ENCODE data around the gene CDSN.

CDSN gene

DNA sequence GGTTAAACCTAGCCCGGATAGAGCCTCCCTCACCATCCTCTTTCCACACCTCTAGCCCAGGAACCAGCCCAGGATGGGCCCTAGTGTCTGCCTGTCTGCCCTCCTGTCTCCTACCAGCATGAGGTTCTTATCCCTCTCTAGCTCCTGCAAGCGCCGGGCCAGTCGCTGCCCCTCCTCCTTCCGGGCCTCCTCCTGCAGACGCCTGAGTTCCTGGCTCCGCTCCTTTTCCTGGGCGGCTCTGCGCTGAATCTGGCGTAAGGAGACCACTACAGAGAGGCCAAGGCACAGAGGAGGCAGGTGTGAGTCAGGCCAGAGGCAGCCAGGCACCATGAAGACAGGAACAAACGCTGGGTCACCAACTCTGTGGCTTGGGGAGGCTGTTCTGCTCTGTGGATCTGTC, 22.9 kb upstream of the CDSN start:
- Histone ChIP-seq H3K4me3 (ENCODE audit: low read length) (peak overlapping the region; percentile 17; the same call in 1 of the 2 replicates), H3K9me3 (ENCODE audit: insufficient read depth, low read depth, low read length) (no peaks in the 10 kb centered on the region), H3K9ac (ENCODE audit: low read depth, low read length) (peak overlapping the region; percentile 40; the same call in 1 of the 2 replicates), H3K27ac (ENCODE audit: low read length) (no peak overlapping the region), H3K4me1 (ENCODE audit: insufficient read depth, low read length) (peaks cover 24% of the 10 kb centered on the region; the same call in 1 of the 2 replicates), H3K27me3 (ENCODE audit: insufficient read depth, low read length) (no peaks in the 10 kb centered on the region), H3K36me3 (ENCODE audit: insufficient read depth, low read depth, low read length) (peaks cover 47% of the 10 kb centered on the region)

DNA sequence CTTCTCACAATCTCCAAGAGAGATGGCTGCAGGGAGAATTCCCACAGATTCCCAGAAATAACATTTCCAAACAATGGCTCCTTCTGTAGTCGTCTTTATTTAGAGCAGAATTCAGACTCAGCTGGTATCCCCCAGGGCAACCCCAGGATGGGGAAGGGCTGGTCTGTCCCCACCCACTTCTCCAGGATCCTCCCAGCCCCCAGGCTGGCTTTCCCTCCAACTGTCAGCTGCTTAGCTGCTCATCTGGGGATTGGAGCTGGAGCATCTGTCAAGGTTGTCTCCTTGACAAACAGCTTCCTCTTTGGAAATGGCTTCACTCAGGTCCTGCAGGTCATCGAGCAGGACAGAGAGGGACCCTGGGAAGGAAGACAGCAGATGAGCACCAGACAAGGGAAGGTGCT, 22.1 kb upstream of the CDSN start:
- H3K9ac ChIP-seq (ENCODE audit: low read depth, low read length), result no peak overlapping the region
- H3K36me3 ChIP-seq (ENCODE audit: insufficient read depth, low read depth, low read length), result peaks cover 42% of the 10 kb centered on the region
- no peak overlapping the region for H3K27ac ChIP-seq (ENCODE audit: low read length)
- no peaks in the 10 kb centered on the region for H3K9me3 ChIP-seq (ENCODE audit: insufficient read depth, low read depth, low read length)
- peaks cover 27% of the 10 kb centered on the region; the same call in 1 of the 2 replicates for H3K4me1 ChIP-seq (ENCODE audit: insufficient read depth, low read length)
- no peak overlapping the region for H3K4me3 ChIP-seq (ENCODE audit: low read length)
- H3K27me3 ChIP-seq (ENCODE audit: insufficient read depth, low read length), result no peaks in the 10 kb centered on the region

GRCh38 chr6:31140643-31141042, 20.4 kb upstream of the CDSN start:
- Histone ChIP-seq H3K4me3 (ENCODE audit: low read length) (no peak overlapping the region), H3K27me3 (ENCODE audit: insufficient read depth, low read length) (no peaks in the 10 kb centered on the region), H3K9me3 (ENCODE audit: insufficient read depth, low read depth, low read length) (no peaks in the 10 kb centered on the region), H3K4me1 (ENCODE audit: insufficient read depth, low read length) (peaks cover 27% of the 10 kb centered on the region; the same call in 1 of the 2 replicates), H3K27ac (ENCODE audit: low read length) (no peak overlapping the region), H3K36me3 (ENCODE audit: insufficient read depth, low read depth, low read length) (peaks cover 30% of the 10 kb centered on the region), H3K9ac (ENCODE audit: low read depth, low read length) (no peak overlapping the region)

GRCh38 chr6:31139599-31139998, 19.4 kb upstream of the CDSN start:
- Histone ChIP-seq H3K9ac (ENCODE audit: low read depth, low read length) (no peak overlapping the region), H3K4me1 (ENCODE audit: insufficient read depth, low read length) (peaks cover 27% of the 10 kb centered on the region; the same call in 1 of the 2 replicates), H3K27ac (ENCODE audit: low read length) (no peak overlapping the region)

GRCh38 chr6:31138982-31139381, 18.7 kb upstream of the CDSN start, which contains the start of gene PSORS1C2:
Gene PSORS1C2 (minus strand): TSS chr6:31139066. CDS start chr6:31139026, 40 bp downstream.
- H3K27me3 ChIP-seq (ENCODE audit: insufficient read depth, low read length), result no peaks in the 10 kb centered on the region

More at GRCh38 chr6:31139599-31139998, 19.4 kb upstream of the CDSN start:
- H3K27me3 ChIP-seq (ENCODE audit: insufficient read depth, low read length), result no peaks in the 10 kb centered on the region
- H3K36me3 ChIP-seq (ENCODE audit: insufficient read depth, low read depth, low read length), result peaks cover 20% of the 10 kb centered on the region
- peak overlapping the region; percentile 27; the same call in 1 of the 2 replicates for H3K4me3 ChIP-seq (ENCODE audit: low read length)
- no peaks in the 10 kb centered on the region for H3K9me3 ChIP-seq (ENCODE audit: insufficient read depth, low read depth, low read length)

GRCh38 chr6:31135710-31136109, 15.5 kb upstream of the CDSN start:
- Histone ChIP-seq H3K4me3 (ENCODE audit: low read length) (no peak overlapping the region), H3K9ac (ENCODE audit: low read depth, low read length) (no peak overlapping the region), H3K27ac (ENCODE audit: low read length) (no peak overlapping the region), H3K36me3 (ENCODE audit: insufficient read depth, low read depth, low read length) (no peaks in the 10 kb centered on the region), H3K4me1 (ENCODE audit: insufficient read depth, low read length) (peaks cover 17% of the 10 kb centered on the region; the same call in 1 of the 2 replicates), H3K9me3 (ENCODE audit: insufficient read depth, low read depth, low read length) (no peaks in the 10 kb centered on the region), H3K27me3 (ENCODE audit: insufficient read depth, low read length) (no peaks in the 10 kb centered on the region)

More at GRCh38 chr6:31138982-31139381, 18.7 kb upstream of the CDSN start, which contains the start of gene PSORS1C2:
- Histone ChIP-seq H3K9ac (ENCODE audit: low read depth, low read length) (no peak within 1 kb of the TSS), H3K9me3 (ENCODE audit: insufficient read depth, low read depth, low read length) (no peaks in the 10 kb centered on the region), H3K4me1 (ENCODE audit: insufficient read depth, low read length) (peaks cover 27% of the 10 kb centered on the region; the same call in 1 of the 2 replicates), H3K36me3 (ENCODE audit: insufficient read depth, low read depth, low read length) (peaks cover 14% of the 10 kb centered on the region; the same call in 1 of the 2 replicates), H3K4me3 (ENCODE audit: low read length) (peak within 1 kb of the TSS; percentile 27; the same call in 1 of the 2 replicates), H3K27ac (ENCODE audit: low read length) (peak within 1 kb of the TSS; percentile 32)

- Histone ChIP-seq H3K9me3 (ENCODE audit: insufficient read depth, low read depth, low read length) (no peaks in the 10 kb centered on the region), H3K4me1 (ENCODE audit: insufficient read depth, low read length) (peaks cover 7% of the 10 kb centered on the region; the same call in 1 of the 2 replicates), H3K9ac (ENCODE audit: low read depth, low read length) (no peak overlapping the region), H3K4me3 (ENCODE audit: low read length) (no peak overlapping the region), H3K27me3 (ENCODE audit: insufficient read depth, low read length) (no peaks in the 10 kb centered on the region), H3K27ac (ENCODE audit: low read length) (no peak overlapping the region), H3K36me3 (ENCODE audit: insufficient read depth, low read depth, low read length) (no peaks in the 10 kb centered on the region)
Measured at GRCh38 chr6:31132806-31133205, 12.6 kb upstream of the CDSN start.

- H3K4me1 ChIP-seq (ENCODE audit: insufficient read depth, low read length), result peaks cover 5% of the 10 kb centered on the region; the same call in 1 of the 2 replicates
- H3K4me3 ChIP-seq (ENCODE audit: low read length), result no peak overlapping the region
- H3K27me3 ChIP-seq (ENCODE audit: insufficient read depth, low read length), result no peaks in the 10 kb centered on the region
- no peak overlapping the region for H3K27ac ChIP-seq (ENCODE audit: low read length)
- no peak overlapping the region for H3K9ac ChIP-seq (ENCODE audit: low read depth, low read length)
- H3K9me3 ChIP-seq (ENCODE audit: insufficient read depth, low read depth, low read length), result no peaks in the 10 kb centered on the region
- H3K36me3 ChIP-seq (ENCODE audit: insufficient read depth, low read depth, low read length), result no peaks in the 10 kb centered on the region
Measured at GRCh38 chr6:31131595-31131994, 11.3 kb upstream of the CDSN start.

- Histone ChIP-seq H3K4me1 (ENCODE audit: insufficient read depth, low read length) (peaks cover 5% of the 10 kb centered on the region; the same call in 1 of the 2 replicates), H3K9me3 (ENCODE audit: insufficient read depth, low read depth, low read length) (no peaks in the 10 kb centered on the region), H3K9ac (ENCODE audit: low read depth, low read length) (no peak overlapping the region), H3K36me3 (ENCODE audit: insufficient read depth, low read depth, low read length) (no peaks in the 10 kb centered on the region), H3K4me3 (ENCODE audit: low read length) (no peak overlapping the region), H3K27ac (ENCODE audit: low read length) (no peak overlapping the region), H3K27me3 (ENCODE audit: insufficient read depth, low read length) (no peaks in the 10 kb centered on the region)
Measured at GRCh38 chr6:31130751-31131150, 10.5 kb upstream of the CDSN start.

GRCh38 chr6:31129130-31129529, 8.9 kb upstream of the CDSN start:
- Histone ChIP-seq H3K36me3 (ENCODE audit: insufficient read depth, low read depth, low read length) (no peaks in the 10 kb centered on the region), H3K9ac (ENCODE audit: low read depth, low read length) (no peak overlapping the region), H3K27me3 (ENCODE audit: insufficient read depth, low read length) (no peaks in the 10 kb centered on the region), H3K27ac (ENCODE audit: low read length) (no peak overlapping the region), H3K4me1 (ENCODE audit: insufficient read depth, low read length) (peaks cover 10% of the 10 kb centered on the region; the same call in 1 of the 2 replicates), H3K4me3 (ENCODE audit: low read length) (no peak overlapping the region), H3K9me3 (ENCODE audit: insufficient read depth, low read depth, low read length) (no peaks in the 10 kb centered on the region)

GRCh38 chr6:31128093-31128676, 7.9 kb upstream of the CDSN start:
- Histone ChIP-seq H3K27ac (ENCODE audit: low read length) (no peak overlapping the region), H3K4me1 (ENCODE audit: insufficient read depth, low read length) (peaks cover 10% of the 10 kb centered on the region; the same call in 1 of the 2 replicates), H3K36me3 (ENCODE audit: insufficient read depth, low read depth, low read length) (no peaks in the 10 kb centered on the region), H3K27me3 (ENCODE audit: insufficient read depth, low read length) (no peaks in the 10 kb centered on the region), H3K4me3 (ENCODE audit: low read length) (no peak overlapping the region), H3K9me3 (ENCODE audit: insufficient read depth, low read depth, low read length) (no peaks in the 10 kb centered on the region), H3K9ac (ENCODE audit: low read depth, low read length) (no peak overlapping the region)
